Activated CD8-positive, alpha-beta memory T cell treated with anti-CD3 and anti-CD28 coated beads, Interleukin-2, amount 50 U/mL, for 1 hour (primary cell): ENCODE measurements around the gene SHFL.

Experiments used
- DNase-seq: peaks from one replicate; pipeline ENCODE4 v3.0.0-alpha.2; 2020; ENCODE audit errors: extremely low read depth

SHFL gene

DNA sequence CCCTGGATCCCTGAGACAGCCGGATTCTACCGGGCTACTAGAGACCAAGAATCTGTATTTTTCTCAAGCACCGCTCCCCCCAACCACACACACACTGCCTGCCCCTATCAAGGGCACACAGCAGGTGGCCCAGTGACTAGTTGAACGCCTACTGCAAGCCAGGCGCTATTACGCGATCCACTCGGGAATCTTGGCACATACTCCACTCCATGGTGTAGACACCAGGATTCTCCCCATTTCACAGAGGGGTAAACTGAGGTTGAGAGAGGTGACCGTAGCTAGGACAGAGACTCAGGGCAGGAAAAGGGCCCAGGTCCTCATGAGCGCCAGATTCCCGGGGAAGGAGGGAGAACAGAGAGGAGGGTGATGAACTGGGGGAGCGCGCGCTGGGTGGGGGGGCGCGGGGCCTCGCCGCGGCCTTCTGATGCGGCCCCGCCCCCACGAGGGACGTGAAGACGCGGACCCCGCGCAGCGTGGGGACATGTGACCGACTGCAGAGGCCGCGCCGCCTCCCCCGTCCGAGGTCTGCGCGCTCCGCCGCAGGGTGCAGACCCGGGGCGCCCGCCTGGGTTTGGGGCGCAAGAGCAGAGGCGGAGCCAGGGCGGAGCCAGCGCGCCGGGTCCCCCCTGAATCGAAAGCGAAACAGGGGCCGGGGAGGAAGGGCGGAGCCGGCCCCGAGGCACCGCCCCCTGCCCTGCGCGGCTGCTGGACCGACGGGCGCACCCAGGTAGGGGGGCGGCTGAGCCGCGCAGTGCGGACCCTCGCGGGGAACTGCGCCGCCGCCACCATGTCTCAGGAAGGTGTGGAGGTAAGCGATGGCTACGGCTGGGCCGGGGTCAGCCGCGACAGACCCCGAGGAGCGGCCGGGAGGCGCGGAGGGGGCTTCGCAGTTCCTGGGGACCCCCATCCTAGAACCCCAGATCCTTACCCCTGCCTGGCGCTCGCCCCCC, at the start of gene SHFL:
SHFL (plus strand) TSS at position 677 of the 950 bp plus-strand sequence; CDS start at position 788, 111 bp downstream.
- DNase-seq = no peak

DNA sequence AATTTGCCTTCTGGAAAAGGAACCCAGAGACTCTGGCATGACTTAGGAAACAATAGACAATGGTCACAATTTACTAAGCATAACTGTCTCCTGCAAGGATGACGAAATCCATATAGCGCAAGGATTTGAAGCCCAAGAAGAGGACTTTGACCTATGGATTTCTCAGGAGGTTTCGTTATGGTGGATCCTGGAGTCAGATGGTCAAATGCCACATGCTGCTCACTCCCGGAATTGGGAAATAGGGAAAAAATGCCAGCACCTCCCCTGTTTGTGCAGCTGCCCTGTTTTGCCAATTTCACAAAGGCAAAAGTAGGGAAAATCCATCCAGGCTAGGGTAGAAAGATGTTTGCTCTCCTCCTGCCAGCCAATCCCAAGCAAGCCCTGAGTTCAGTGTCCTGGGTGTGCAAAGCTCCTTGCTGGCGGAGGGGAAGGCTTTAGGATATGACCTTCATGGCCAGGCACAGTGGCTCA, 49.5 kb upstream of the SHFL start:
- DNase-seq = no peak

- no peak for DNase-seq
These were observed 48.8 kb upstream of the SHFL start for GRCh38 chr19:10037367-10037766.

DNA sequence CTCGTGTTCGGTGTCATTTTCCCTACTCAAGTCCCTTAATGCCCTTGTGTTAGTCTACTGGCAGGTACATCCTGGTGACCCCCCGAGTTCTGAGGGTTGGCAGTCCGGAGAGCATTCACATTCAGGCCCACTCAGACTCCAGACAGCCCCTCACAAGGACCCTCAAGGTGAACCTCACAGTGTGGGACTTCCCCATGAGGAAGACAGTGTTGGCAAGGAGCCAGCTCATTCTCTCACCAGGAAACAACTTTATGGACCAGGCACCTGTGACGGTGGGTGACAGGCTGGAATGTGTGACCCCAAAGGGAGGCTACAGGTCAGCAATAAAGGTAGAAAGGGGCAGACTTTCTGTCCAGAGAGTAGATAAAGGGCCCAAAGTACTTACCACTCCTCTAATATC, 48.3 kb upstream of the SHFL start:
- DNase-seq = no peak

GRCh38 chr19:10043286-10043927, 42.7 kb upstream of the SHFL start:
- no peak for DNase-seq

DNA sequence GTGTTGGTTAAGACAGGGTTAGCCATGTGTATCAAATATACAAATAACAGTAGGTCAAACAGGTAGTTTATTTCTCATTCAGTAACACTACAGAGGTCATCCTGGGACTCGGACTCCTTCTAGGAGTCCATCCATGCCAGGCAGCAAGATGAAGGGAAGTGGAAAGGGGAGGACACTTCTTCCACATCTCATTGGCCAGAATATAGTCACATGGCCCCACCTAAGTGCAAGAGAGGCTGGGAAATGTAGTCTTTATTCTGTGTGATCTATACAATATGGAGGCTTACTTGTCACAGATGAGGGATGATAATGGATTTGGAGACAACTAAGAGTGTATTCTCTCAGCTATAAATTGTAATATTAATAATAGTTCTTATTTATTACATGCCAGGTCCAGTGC, 41.7 kb upstream of the SHFL start:
- DNase-seq = no peak

DNA sequence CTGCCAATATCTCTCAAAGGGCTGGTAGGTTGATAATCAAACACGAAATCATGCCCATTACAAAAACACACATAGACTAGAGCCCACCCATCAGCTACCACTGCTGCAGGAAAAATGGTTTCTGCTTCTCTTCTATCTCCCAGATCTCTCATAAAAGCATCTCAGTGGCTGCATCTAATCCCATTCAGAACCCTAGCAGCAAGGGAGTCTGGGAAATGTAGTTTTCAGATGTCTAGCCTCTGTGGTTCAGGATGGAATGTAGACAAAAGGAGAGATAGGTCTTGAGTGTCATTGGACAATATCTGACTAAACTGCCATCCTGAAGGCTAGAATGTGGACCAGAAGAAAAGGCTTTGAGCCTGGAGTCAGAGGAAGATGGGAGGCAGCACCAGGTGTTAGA, 40.7 kb upstream of the SHFL start:
- DNase-seq = no peak

DNA sequence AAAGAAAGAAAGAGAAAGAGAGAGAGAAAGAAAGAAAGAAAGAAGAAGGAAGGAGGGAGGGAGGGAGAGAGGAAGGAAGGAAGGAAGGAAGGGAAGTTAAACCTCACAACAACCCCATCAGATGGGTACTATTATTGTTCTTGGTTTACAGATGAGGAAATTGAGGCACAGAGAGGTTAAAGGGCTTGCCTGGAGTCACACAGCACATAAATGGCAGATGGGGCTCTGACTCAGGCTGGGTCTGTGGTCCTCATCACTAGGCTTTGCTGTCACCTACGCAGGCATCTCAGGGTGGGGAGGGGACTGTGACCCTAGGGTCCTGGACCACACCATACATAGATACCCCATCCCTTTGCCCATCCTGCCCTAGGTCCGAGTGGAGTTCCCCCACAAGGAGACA, 36.5 kb upstream of the SHFL start:
- no peak for DNase-seq

DNA sequence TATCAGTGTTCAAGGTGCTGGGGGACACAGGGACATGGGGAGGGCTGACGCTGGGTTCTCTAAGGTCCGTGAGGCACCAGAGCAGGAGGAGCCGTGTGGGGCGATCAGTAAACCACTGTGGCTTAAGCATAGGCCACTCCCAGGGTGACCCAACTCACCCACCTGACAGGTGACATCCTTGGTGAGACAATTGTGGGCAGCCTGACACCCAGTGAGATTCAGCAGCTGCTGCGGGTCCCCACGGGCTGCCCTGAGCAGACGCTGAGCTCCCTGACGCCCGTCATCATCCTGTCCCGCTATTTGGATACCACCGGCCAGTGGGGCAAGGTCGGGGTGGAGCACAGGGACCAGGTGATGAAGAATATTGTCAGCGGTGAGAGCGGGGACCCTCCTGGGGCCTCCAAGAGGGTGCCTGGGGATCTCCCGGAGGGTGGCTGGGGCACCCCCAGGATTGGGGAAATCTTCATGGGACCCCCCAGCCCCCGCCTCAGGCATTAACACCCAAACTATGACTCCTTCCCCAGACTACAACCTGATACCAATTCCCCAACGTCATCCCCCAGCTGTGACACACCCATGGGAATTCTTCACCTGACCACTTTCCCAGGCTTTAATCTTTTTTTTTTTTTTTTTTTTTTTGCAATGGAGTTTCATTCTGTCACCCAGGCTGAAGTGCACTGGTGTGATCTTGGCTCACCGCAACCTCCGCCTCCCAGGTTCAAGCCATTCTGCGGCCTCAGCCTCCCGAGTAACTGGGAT, 33.3 kb upstream of the SHFL start:
- no peak for DNase-seq

DNA sequence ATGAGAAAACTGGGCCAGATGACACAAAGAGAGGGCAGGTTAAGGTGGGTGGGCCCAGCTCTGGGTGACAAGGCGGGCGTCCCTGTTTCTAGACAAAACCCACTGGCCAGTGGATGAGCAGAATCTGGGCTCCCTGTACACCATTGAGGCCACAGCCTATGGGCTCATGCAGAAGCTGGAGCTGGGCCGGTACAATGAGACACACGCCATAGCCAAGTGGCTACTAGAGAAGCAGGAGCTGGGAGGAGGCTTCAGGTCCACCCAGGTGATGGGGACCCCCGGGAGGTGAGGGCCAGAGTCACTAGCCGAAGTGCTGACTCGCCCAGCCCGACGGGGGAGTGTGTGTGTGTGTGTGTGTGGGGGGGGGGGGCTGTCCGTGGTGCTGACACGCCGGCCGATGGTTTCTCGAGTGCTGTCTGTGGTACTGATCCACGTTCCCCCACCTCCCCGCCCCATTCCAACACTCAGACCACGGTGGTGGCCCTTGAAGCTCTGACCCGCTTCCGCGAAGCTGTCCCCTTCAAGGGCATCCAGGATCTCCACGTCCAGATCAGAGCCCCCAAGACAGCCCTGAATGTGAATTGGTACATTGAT, 24.3 kb upstream of the SHFL start:
- no peak for DNase-seq

- no peak for DNase-seq
These were observed 17.9 kb upstream of the SHFL start for GRCh38 chr19:10068205-10068604.

- no peak for DNase-seq
These were observed 17.1 kb upstream of the SHFL start for GRCh38 chr19:10069046-10069445.

DNA sequence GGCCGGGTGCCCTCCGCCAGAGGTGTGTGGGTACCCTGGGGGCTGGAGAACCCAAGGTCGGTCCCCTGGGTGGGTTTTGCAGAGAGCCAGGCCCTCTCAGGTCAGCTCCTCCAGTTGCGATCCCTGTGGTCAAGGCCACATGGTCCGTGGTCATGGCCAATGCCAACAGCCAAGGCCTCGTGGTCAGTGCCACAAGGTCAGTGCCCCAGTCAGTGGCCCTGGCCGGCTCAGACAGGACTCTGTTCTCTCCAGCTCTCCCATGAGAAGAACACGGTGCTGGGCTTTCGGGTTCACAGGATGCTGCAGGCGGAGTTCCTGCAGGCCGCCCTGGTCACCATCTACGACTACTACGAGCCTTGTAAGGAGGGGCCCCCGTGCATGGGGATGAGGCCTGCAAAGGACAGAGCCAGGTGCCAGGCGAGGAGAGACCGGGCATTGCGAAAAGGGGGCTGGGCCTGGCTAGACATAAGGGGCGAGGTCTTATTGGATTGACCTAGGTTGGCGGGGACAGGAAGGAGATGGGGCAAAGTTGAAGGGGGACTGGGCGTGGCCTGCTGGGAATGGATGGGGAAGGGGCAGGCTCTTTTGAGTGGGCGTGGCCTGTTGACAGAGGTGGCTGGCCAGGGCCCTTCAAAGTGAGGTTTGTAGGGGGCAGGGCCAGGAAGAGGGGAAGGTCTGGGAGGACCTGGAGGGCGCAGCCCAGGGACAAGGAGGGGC, 15.2 kb upstream of the SHFL start:
- DNase-seq = no peak

GRCh38 chr19:10074153-10074552, 12.0 kb upstream of the SHFL start:
- DNase-seq = no peak

GRCh38 chr19:10076535-10076934, 9.6 kb upstream of the SHFL start:
- DNase-seq = no peak

DNA sequence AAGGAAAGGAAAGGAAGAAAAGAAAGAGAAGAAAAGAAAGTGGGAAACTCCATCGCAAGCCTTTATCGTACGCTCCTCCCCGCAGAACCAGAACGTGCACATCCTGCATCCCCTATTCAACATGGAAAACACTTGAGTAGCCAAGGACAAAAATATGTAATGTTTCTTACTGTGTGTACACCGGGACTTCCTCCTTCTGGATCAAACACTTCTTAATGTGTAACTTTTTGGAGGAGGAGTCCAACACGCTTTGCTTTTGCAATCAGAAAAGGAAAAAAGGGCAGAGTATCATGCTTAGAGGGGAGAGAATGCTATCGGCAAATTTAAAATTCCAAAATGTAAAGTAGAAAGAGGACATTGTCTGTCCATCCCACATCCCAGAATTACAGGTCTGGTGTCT, 7.8 kb upstream of the SHFL start:
- DNase-seq = no peak

DNA sequence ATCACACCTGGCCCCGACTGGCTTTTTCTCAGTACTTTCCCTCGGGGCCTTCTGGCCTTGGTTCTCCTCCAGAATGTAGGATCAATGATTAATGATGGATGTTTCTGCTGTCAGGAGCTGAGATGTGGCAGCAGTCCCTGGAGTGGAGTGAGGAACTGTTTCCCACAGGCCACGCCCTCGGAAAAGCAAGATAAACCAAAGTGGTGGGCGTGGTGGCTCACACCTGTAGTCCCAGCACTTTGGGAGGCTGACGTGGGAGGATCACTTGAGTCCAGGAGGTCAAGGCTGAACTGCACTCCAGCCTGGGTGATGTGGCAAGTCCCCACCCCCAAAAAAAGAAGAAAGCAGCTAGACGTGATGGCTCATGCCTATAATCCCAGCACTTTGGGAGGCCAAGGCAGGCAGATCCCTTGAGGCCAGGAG, 7.1 kb upstream of the SHFL start:
- no peak for DNase-seq

GRCh38 chr19:10083911-10084310, 2.2 kb upstream of the SHFL start:
- DNase-seq = no peak

DNA sequence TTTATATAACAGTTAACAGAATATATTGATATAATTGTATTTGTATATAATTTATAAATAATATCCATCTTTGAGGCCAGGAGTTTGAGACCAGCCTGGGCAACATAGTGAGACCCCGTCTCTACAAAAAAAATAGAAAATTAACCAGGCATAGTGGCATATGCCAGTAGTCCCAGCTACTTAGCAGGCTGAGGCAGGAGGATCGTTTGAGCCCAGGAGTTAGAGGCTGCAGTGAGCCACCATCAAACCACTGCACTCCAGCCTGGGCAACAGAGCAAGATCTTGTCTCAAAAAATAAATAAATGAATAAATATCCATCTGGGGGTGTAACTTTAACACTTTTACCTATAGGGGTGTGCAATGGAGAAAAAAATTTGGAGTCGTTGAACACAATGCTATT, 1.3 kb upstream of the SHFL start:
- no peak for DNase-seq

- no peak for DNase-seq
These were observed 575 bp downstream of the SHFL start for GRCh38 chr19:10086591-10087192.
